ENCODE results near the gene DSE.
A peak's percentile ranks its signal among the peaks of the same experiment; 100 is the strongest.

DSE gene

GRCh38 chr6:116461331-116461931, 90.7 kb downstream of the DSE start, which contains the start of gene CALHM6:
CALHM6 (plus strand) TSS chr6:116461375; CDS start chr6:116461930, 555 bp downstream.
- H3K9ac ChIP-seq (ENCODE audit: low read length) = peak within 1 kb of the TSS; percentile 31
- no peaks in the 10 kb centered on the region for H3K36me3 ChIP-seq (ENCODE audit: control insufficient read depth, insufficient read depth, low read length)
- no peak within 1 kb of the TSS for H3K27ac ChIP-seq (ENCODE audit: low read depth, low read length)
- peaks cover 16% of the 10 kb centered on the region for H3K4me1 ChIP-seq (ENCODE audit: control insufficient read depth, insufficient read depth, low read length)
- peaks cover 62% of the 10 kb centered on the region for H3K27me3 ChIP-seq (ENCODE audit: control insufficient read depth, insufficient read depth, low read length)
- peak within 1 kb of the TSS; percentile 58 for H3K4me3 ChIP-seq (ENCODE audit: low read depth, low read length)
- no peaks in the 10 kb centered on the region for H3K9me3 ChIP-seq (ENCODE audit: control insufficient read depth, insufficient read depth, low read depth, low read length)

DNA sequence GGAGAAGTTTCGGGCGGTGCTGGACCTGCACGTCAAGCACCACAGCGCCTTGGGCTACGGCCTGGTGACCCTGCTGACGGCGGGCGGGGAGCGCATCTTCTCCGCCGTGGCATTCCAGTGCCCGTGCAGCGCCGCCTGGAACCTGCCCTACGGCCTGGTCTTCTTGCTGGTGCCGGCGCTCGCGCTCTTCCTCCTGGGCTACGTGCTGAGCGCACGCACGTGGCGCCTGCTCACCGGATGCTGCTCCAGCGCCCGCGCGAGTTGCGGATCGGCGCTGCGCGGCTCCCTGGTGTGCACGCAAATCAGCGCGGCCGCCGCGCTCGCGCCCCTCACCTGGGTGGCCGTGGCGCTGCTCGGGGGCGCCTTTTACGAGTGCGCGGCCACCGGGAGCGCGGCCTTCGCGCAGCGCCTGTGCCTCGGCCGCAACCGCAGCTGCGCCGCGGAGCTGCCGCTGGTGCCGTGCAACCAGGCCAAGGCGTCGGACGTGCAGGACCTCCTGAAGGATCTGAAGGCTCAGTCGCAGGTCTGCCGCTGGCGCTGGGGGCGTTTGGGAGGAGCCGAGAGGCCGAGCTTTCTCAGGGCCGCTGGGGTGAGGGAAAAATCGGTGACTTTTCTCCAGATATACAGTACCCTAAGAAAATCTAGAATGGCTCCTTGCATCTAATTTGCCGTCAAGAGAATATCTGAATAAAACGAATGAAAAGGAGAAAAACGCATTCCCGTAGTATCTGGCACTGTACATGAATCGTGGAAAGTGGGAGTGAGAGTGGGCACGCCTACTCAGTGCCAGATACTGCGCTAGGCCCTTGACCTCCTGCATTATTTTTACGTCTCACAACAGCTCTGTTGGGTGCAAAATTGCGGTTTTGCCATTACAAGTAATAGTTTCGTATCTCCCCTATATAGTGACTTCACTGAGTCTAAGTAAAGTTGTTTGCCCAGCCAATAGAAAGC, 91.5 kb downstream of the DSE start:
- Histone ChIP-seq H3K9ac (ENCODE audit: low read length) (peak overlapping the region; percentile 31), H3K36me3 (ENCODE audit: control insufficient read depth, insufficient read depth, low read length) (no peaks in the 10 kb centered on the region), H3K27ac (ENCODE audit: low read depth, low read length) (no peak overlapping the region), H3K9me3 (ENCODE audit: control insufficient read depth, insufficient read depth, low read depth, low read length) (no peaks in the 10 kb centered on the region), H3K4me1 (ENCODE audit: control insufficient read depth, insufficient read depth, low read length) (peaks cover 16% of the 10 kb centered on the region), H3K27me3 (ENCODE audit: control insufficient read depth, insufficient read depth, low read length) (peaks cover 62% of the 10 kb centered on the region), H3K4me3 (ENCODE audit: low read depth, low read length) (peak overlapping the region; percentile 58)

DNA sequence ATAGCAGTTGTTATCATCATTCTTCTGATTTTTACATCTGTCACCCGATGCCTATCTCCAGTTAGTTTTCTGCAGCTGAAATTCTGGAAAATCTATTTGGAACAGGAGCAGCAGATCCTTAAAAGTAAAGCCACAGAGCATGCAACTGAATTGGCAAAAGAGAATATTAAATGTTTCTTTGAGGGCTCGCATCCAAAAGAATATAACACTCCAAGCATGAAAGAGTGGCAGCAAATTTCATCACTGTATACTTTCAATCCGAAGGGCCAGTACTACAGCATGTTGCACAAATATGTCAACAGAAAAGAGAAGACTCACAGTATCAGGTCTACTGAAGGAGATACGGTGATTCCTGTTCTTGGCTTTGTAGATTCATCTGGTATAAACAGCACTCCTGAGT, 92.6 kb downstream of the DSE start:
- no peaks in the 10 kb centered on the region for H3K9me3 ChIP-seq (ENCODE audit: control insufficient read depth, insufficient read depth, low read depth, low read length)
- no peak overlapping the region for H3K4me3 ChIP-seq (ENCODE audit: low read depth, low read length)
- no peak overlapping the region for H3K27ac ChIP-seq (ENCODE audit: low read depth, low read length)
- no peak overlapping the region for H3K9ac ChIP-seq (ENCODE audit: low read length)
- H3K4me1 ChIP-seq (ENCODE audit: control insufficient read depth, insufficient read depth, low read length) = peaks cover 16% of the 10 kb centered on the region
- H3K27me3 ChIP-seq (ENCODE audit: control insufficient read depth, insufficient read depth, low read length) = peaks cover 62% of the 10 kb centered on the region
- no peaks in the 10 kb centered on the region for H3K36me3 ChIP-seq (ENCODE audit: control insufficient read depth, insufficient read depth, low read length)

DNA sequence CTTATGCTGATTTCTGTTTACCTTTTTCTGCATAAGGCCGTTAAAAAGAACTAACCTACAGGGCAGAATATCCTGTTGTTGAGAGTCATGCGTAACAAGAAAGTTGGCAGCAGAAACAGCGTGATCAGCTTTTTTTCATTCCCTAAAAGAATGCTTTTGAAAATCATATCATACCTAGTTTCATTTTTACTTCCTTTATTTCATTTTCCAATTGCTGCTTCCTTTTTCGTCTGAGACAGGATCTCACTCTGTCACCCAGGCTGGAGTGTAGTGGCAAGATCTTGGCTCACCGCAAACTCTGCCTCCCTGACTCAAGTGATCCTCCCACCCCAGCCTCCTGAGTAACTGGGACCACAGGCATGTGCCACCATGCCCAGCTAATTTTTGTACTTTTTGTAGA, 94.5 kb downstream of the DSE start:
- H3K9ac ChIP-seq (ENCODE audit: low read length) = no peak overlapping the region
- H3K4me3 ChIP-seq (ENCODE audit: low read depth, low read length) = no peak overlapping the region
- H3K27me3 ChIP-seq (ENCODE audit: control insufficient read depth, insufficient read depth, low read length) = peaks cover 44% of the 10 kb centered on the region

GRCh38 chr6:116467096-116467495, 96.3 kb downstream of the DSE start:
- H3K27ac ChIP-seq (ENCODE audit: low read depth, low read length) = no peak overlapping the region
- peaks cover 26% of the 10 kb centered on the region for H3K27me3 ChIP-seq (ENCODE audit: control insufficient read depth, insufficient read depth, low read length)
- H3K9me3 ChIP-seq (ENCODE audit: control insufficient read depth, insufficient read depth, low read depth, low read length) = peaks cover 2% of the 10 kb centered on the region; the same call in 1 of the 2 replicates
- no peak overlapping the region for H3K4me3 ChIP-seq (ENCODE audit: low read depth, low read length)
- no peak overlapping the region for H3K9ac ChIP-seq (ENCODE audit: low read length)
- no peaks in the 10 kb centered on the region for H3K36me3 ChIP-seq (ENCODE audit: control insufficient read depth, insufficient read depth, low read length)
- peaks cover 14% of the 10 kb centered on the region for H3K4me1 ChIP-seq (ENCODE audit: control insufficient read depth, insufficient read depth, low read length)

More for the DNA sequence above, 94.5 kb downstream of the DSE start:
- H3K27ac ChIP-seq (ENCODE audit: low read depth, low read length) = no peak overlapping the region
- H3K36me3 ChIP-seq (ENCODE audit: control insufficient read depth, insufficient read depth, low read length) = no peaks in the 10 kb centered on the region
- H3K9me3 ChIP-seq (ENCODE audit: control insufficient read depth, insufficient read depth, low read depth, low read length) = peaks cover 2% of the 10 kb centered on the region; the same call in 1 of the 2 replicates
- H3K4me1 ChIP-seq (ENCODE audit: control insufficient read depth, insufficient read depth, low read length) = peaks cover 16% of the 10 kb centered on the region

DNA sequence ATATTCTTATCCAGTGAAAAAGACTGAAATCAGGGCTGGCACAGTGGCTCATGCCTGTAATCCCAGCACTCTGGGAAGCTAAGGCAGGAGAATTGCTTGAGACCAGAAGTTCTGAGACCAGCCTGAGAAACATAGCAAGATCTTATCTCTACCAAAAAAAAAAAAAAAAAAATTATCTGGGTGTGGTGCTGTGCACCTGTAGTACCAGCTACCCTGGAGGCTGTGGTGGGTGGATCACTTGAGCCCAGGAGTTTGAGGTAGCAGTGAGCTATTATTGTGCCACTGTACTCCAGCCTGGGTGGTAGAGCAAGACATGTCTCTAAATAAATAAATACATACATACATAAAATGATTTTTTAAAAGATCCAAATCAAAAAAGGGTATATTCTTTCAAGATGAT, 96.8 kb downstream of the DSE start:
- Histone ChIP-seq H3K9ac (ENCODE audit: low read length) (no peak overlapping the region), H3K4me3 (ENCODE audit: low read depth, low read length) (no peak overlapping the region), H3K9me3 (ENCODE audit: control insufficient read depth, insufficient read depth, low read depth, low read length) (peaks cover 2% of the 10 kb centered on the region; the same call in 1 of the 2 replicates), H3K36me3 (ENCODE audit: control insufficient read depth, insufficient read depth, low read length) (no peaks in the 10 kb centered on the region), H3K27me3 (ENCODE audit: control insufficient read depth, insufficient read depth, low read length) (peaks cover 21% of the 10 kb centered on the region), H3K4me1 (ENCODE audit: control insufficient read depth, insufficient read depth, low read length) (peaks cover 11% of the 10 kb centered on the region), H3K27ac (ENCODE audit: low read depth, low read length) (no peak overlapping the region)

DNA sequence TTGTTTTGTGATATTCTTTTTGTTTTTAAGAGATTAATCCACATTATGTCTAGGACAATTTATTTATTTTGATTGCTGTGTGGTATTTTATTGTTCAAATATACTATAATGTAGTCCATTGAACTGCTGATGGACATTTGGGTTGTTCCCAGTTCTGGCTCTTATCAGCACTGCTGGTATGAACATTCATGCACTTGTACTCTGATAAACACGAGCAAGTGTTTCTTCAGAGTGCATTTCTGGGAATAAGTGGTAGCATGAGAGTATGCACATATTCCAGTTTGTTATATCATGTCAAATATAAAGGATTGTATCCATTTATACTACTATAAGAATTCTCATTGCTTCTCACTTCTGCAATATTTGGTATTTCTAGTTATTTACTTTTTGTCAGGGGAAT, 97.5 kb downstream of the DSE start:
- Histone ChIP-seq H3K36me3 (ENCODE audit: control insufficient read depth, insufficient read depth, low read length) (no peaks in the 10 kb centered on the region), H3K27ac (ENCODE audit: low read depth, low read length) (no peak overlapping the region), H3K9ac (ENCODE audit: low read length) (no peak overlapping the region), H3K4me3 (ENCODE audit: low read depth, low read length) (no peak overlapping the region), H3K9me3 (ENCODE audit: control insufficient read depth, insufficient read depth, low read depth, low read length) (peaks cover 2% of the 10 kb centered on the region; the same call in 1 of the 2 replicates), H3K4me1 (ENCODE audit: control insufficient read depth, insufficient read depth, low read length) (peaks cover 10% of the 10 kb centered on the region; the same call in 1 of the 2 replicates), H3K27me3 (ENCODE audit: control insufficient read depth, insufficient read depth, low read length) (peaks cover 14% of the 10 kb centered on the region)

DNA sequence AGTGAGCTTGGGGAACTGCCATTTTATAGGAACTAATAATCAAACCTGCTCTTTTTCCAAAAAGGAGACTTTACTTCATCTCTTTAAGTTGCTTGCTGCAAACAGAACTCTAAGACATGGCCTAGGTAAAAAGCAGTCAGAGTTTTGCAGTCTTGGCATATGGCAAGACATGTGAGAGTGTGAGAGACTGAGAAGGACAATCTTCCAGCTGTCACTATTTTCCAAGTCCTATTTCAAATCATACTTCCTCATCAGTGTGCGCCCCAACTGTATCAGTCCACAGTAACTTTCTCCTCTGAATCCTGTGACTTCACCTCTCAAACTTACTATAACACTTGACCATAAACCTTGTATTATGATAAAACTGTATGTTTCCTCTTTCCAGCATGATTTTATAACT, 100.8 kb downstream of the DSE start:
- Histone ChIP-seq H3K9ac (ENCODE audit: low read length) (no peak overlapping the region), H3K27ac (ENCODE audit: low read depth, low read length) (no peak overlapping the region), H3K4me3 (ENCODE audit: low read depth, low read length) (no peak overlapping the region), H3K27me3 (ENCODE audit: control insufficient read depth, insufficient read depth, low read length) (no peaks in the 10 kb centered on the region), H3K4me1 (ENCODE audit: control insufficient read depth, insufficient read depth, low read length) (no peaks in the 10 kb centered on the region), H3K9me3 (ENCODE audit: control insufficient read depth, insufficient read depth, low read depth, low read length) (peaks cover 2% of the 10 kb centered on the region; the same call in 1 of the 2 replicates), H3K36me3 (ENCODE audit: control insufficient read depth, insufficient read depth, low read length) (no peaks in the 10 kb centered on the region)

- H3K4me3 ChIP-seq (ENCODE audit: low read depth, low read length) = no peak overlapping the region
- no peak overlapping the region for H3K27ac ChIP-seq (ENCODE audit: low read depth, low read length)
- H3K4me1 ChIP-seq (ENCODE audit: control insufficient read depth, insufficient read depth, low read length) = no peaks in the 10 kb centered on the region
- H3K27me3 ChIP-seq (ENCODE audit: control insufficient read depth, insufficient read depth, low read length) = no peaks in the 10 kb centered on the region
- no peaks in the 10 kb centered on the region for H3K36me3 ChIP-seq (ENCODE audit: control insufficient read depth, insufficient read depth, low read length)
- no peak overlapping the region for H3K9ac ChIP-seq (ENCODE audit: low read length)
- H3K9me3 ChIP-seq (ENCODE audit: control insufficient read depth, insufficient read depth, low read depth, low read length) = peaks cover 2% of the 10 kb centered on the region; the same call in 1 of the 2 replicates
These were observed 102.0 kb downstream of the DSE start for GRCh38 chr6:116472706-116473105.

DNA sequence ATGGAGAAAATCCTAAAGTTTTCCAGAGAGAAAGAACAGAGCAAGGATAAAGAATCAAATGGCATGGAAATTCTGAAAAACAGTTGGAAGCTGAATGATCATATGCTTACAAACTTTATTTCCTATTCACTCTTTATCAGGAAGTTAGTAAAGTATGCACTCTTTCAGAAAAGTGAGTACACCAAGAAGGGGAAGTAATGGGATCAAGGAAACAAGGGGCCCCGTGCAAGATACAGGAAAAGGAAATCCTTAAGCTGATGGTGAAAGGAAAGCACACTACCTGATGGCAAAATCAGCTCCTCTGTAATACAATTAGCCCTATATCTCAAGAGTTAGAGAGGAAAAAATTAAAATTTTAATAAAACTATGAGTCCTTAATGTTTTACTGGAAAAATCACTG, 104.4 kb downstream of the DSE start:
- no peaks in the 10 kb centered on the region for H3K27me3 ChIP-seq (ENCODE audit: control insufficient read depth, insufficient read depth, low read length)
- no peak overlapping the region for H3K27ac ChIP-seq (ENCODE audit: low read depth, low read length)

More for the DNA sequence above, 104.4 kb downstream of the DSE start:
- Histone ChIP-seq H3K4me1 (ENCODE audit: control insufficient read depth, insufficient read depth, low read length) (no peaks in the 10 kb centered on the region), H3K9ac (ENCODE audit: low read length) (no peak overlapping the region), H3K9me3 (ENCODE audit: control insufficient read depth, insufficient read depth, low read depth, low read length) (no peaks in the 10 kb centered on the region), H3K4me3 (ENCODE audit: low read depth, low read length) (no peak overlapping the region), H3K36me3 (ENCODE audit: control insufficient read depth, insufficient read depth, low read length) (no peaks in the 10 kb centered on the region)
